ENCODE measurements around the gene JCHAIN. TPM values are rescaled to one million over a fixed set of nuclear protein-coding genes. Genes with fewer than 3 reads are reported as not detected.
"Not testable (repeated sequence)": the region's sequence is repeated elsewhere in the genome, so short reads cannot be mapped to it uniquely, and the experiment has no call there.

Gene JCHAIN
- total RNA-seq, 1 donor = 0.99 TPM

DNA sequence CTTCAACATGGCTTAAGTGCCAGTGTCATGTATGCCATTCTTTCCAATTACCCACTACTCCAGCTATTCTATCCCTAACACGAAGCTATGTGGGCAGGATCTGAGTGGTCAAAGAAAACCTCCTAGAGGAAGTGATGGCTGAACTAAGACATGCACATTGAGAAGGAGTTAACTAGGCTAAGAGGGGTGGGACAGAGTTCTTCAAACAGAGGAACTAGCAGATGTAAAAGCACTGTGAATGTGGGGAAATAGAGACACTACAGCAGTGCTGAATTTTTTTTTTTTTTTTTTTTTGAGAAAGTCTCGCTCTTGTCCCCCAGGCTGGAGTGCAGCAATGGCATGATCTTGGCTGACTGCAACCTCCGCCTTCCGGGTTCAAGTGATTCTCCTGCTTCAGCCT lies 6.2 kb downstream of the JCHAIN start:
- H3K4me3 ChIP-seq (ENCODE audit: low read depth, low read length) = no peak overlapping the region
- TF ChIP-seq, protein P1, sequence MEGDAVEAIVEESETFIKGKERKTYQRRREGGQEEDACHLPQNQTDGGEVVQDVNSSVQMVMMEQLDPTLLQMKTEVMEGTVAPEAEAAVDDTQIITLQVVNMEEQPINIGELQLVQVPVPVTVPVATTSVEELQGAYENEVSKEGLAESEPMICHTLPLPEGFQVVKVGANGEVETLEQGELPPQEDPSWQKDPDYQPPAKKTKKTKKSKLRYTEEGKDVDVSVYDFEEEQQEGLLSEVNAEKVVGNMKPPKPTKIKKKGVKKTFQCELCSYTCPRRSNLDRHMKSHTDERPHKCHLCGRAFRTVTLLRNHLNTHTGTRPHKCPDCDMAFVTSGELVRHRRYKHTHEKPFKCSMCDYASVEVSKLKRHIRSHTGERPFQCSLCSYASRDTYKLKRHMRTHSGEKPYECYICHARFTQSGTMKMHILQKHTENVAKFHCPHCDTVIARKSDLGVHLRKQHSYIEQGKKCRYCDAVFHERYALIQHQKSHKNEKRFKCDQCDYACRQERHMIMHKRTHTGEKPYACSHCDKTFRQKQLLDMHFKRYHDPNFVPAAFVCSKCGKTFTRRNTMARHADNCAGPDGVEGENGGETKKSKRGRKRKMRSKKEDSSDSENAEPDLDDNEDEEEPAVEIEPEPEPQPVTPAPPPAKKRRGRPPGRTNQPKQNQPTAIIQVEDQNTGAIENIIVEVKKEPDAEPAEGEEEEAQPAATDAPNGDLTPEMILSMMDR (IDR thresholded peaks at IDR 0.05; ENCODE audit: insufficient read depth, low read length) = no peak
- DNase-seq (ENCODE audit: low read depth) = no peak

DNA sequence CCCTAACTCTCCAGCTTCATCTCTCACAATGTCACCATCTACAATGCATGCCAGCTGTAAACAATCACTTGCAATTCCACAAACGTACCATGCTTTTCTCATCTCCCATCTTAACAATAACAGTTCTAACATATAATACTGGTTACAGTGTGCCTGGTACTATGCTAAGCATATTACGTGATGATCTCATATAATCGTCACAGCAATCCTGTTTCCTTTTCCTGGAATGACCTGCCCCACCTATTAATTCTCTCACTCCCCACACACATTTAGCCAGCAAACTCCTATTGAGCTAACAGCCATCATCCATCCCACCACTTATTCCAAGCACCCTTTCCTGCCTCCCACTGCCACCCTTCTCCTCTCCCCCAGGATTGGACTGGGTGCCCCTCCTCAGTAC lies 7.9 kb downstream of the JCHAIN start:
- TF ChIP-seq, protein P1 (IDR thresholded peaks at IDR 0.05; ENCODE audit: insufficient read depth, low read length) = no peak
- DNase-seq (ENCODE audit: low read depth) = no peak
- no peak overlapping the region for H3K4me3 ChIP-seq (ENCODE audit: low read depth, low read length)

DNA sequence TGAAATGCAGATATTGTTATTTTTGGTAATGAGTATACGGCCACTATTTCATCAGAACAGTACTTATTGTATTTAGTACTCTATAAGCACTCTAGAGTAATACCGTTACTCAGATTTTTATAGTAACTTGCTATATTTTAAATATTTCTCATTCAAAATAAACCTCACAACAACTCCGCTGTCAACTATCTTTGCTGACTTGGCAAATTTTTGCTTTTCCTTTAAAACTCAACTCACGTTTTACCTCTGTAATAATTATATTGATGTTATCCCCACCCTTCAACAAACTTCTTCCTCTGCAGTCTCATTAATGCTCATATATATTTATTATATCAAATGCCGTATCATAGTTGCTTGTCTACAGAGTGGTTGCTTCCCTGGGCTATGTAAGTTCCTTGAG lies 9.0 kb downstream of the JCHAIN start:
- DNase-seq (ENCODE audit: low read depth) = no peak
- H3K4me3 ChIP-seq (ENCODE audit: low read depth, low read length) = no peak overlapping the region
- TF ChIP-seq, protein P1 (IDR thresholded peaks at IDR 0.05; ENCODE audit: insufficient read depth, low read length) = no peak

DNA sequence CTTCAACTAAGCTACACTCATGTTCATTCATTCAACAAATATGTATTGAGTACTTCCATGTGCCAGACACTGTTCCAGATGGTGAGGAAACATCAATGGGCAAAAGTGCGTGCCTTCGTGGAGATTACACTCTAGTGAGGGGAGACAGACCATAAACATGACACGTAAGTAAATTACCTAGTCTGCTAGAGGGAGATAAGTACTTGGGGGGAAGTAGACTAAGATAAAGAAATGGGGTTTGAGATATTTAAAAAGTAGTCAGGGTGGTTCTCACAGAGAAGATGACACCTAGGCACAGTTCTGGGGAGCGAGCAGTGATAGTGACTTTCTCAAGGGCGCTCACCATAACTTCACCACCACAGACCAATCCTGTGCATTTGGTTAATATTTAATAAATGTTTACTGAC lies 11.7 kb downstream of the JCHAIN start:
- H3K4me3 ChIP-seq (ENCODE audit: low read depth, low read length) = no peak overlapping the region
- TF ChIP-seq, protein P1 (IDR thresholded peaks at IDR 0.05; ENCODE audit: insufficient read depth, low read length) = no peak
- peak; percentile 73 for DNase-seq (ENCODE audit: low read depth)

DNA sequence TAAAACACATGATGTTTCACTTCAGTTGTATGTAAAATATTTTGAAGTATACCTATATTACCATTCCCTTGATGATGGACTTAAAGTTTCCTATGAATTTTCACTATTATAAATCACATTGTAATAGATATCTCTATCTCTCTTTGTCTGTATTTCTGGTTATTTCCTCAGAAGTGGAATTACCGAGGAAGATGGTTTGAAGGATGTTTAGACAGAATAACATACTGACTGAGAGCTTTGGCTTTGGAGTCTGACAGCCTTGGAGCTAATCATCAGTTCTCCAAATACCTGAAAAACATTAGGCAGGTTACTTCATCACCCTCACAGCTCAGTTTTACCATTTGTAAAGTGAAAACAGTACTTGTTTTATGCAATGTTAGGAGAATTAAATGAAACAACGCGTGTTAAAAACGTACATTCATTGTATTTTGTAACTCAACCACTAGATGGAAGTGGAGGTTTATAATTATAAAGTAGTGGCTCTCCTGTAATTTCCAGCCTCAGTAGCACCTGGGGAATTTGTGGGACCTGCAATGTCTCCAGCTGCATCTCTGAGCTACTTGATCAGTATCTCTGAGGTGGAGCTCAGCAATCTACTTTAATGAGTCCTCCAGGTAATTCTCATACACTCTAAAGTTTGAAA lies 14.3 kb downstream of the JCHAIN start:
- H3K4me3 ChIP-seq (ENCODE audit: low read depth, low read length) = peak overlapping the region; percentile 1
- DNase-seq (ENCODE audit: low read depth) = peak; percentile 70
- TF ChIP-seq, protein P1 (IDR thresholded peaks at IDR 0.05; ENCODE audit: insufficient read depth, low read length) = peak; percentile 46

DNA sequence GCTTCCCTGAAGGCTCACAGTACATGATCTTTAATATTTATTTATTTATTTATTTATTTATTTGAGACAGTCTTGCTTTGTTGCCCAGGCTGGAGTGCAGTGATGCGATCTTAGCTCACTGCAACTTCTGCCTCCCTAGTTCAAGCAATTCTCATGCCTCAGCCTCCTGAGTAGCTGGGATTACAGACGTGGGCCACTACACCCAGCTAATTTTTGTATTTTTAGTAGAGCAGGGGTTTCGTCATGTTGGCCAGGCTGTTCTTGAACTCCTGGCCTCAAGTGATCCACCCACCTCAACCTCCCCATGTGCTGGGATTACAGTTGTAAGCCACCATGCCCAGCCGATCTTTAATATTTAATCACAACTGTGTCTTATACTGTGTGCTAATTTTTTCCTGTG lies 15.6 kb downstream of the JCHAIN start:
- not testable (repeated sequence) for DNase-seq (ENCODE audit: low read depth); H3K4me3 ChIP-seq (ENCODE audit: low read depth, low read length)

DNA sequence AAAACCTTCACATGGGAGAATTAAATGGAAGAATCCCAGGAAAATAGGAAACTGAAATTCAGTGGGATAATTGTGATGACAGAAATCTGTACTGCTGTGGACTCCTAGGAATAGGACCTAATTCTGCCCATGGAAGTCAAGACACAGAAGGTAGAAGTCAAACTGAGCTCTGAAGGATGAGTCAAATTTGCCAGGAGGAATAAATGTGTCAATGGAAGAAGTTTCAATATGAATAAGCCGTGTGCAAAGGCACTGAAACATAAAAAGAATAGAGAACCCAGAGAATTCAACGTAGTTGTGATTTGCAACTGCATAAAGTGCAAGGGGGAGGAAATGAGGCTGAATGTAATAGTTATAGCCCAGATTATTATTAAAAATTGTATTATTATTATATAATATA lies 26.1 kb downstream of the JCHAIN start:
- TF ChIP-seq, protein P1 (IDR thresholded peaks at IDR 0.05; ENCODE audit: insufficient read depth, low read length) = no peak
- DNase-seq (ENCODE audit: low read depth) = no peak

More for the DNA sequence above, 26.1 kb downstream of the JCHAIN start:
- no peak overlapping the region for H3K4me3 ChIP-seq (ENCODE audit: low read depth, low read length)

All from fibroblast of the aortic adventitia (primary cell).